Cardiac septum (tissue), 1 donor: ENCODE measurements around the gene OR2S2. TPM values are rescaled to one million over a fixed set of nuclear protein-coding genes. Genes with fewer than 3 reads are reported as not detected.

Experiments
- DNase-seq: peaks from one replicate; pipeline ENCODE4 v3.0.0-alpha.2; 2020; ENCODE audit warnings: low spot score
- intact Hi-C: fragments of 100-400 bp; cut with DNase I; formaldehyde crosslinking; loops from one replicate; pipeline ENCODE4 v1.14.0; 2022
- total RNA-seq: library from RNA; stranded (reverse); fragmentation: NEBNext Ultra II Directional; extraction: Animal tissue kit (Norgen Biotek cat#: 25700); gene quantifications from one replicate; pipeline ENCODE4 v1.2.1, GENCODE V29; 2021
- donor health status: DM: no; HTN: no; CAD: no.

OR2S2 gene
- total RNA-seq, 1 donor from 2014 or later, result not detected

DNA sequence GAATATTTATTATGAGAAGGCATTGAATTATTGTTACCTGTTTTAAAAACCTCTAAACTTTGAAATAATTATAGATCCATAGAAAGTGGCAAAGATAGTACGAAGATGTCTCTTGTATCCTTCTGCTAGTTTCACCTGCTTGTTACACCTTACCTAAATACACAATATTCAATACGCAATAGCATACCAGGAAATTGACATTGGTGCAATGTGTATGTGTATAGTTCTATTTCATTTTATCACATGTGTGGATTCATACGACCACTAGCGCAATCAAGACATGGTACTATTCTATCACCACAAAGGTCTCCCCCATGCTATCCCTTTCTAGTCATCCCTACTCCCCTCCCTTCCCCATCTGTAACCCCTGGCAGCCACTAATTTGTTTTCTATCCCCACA lies 8.5 kb upstream of the OR2S2 start:
- no peak for DNase-seq
- intact Hi-C loops, result no loop called here

GRCh38 chr9:35965011-35965410 lies 7.1 kb upstream of the OR2S2 start:
- DNase-seq, result no peak
- intact Hi-C loops, result no loop called here

- intact Hi-C loops, result no loop called here
- DNase-seq, result no peak
These were observed 4.4 kb upstream of the OR2S2 start for GRCh38 chr9:35962126-35962906.

DNA sequence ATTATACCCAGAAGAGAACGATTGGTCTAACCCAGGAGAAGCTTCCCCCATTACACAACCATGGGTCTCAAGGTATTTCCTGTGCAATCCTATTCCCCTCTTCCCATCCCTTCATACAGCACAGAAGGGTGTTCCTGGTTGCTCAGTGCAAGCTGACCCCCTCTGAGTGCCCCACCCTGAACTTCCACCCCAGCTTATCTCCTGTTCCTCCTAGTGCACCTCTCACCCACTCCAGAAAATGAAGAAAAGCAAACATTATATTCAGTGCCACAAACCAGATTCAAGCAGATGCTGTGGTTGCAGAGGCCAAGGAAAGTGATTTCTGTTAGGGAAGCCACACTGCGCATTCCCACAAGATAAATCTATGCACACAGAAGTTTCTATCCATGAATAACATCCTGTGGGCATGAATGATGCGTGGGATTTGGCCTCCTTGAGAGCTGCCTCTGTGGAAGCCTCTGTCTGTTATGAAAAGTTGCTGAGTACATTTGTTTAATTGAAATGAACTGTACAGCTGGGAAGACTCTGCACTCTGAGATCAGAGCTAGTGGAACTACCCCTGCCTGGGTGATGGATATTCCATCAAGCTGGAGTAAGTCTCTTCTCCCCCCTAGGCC lies 2.2 kb upstream of the OR2S2 start:
- DNase-seq, result no peak
- intact Hi-C loops, result no loop called here

GRCh38 chr9:35956651-35957050 lies 1.3 kb downstream of the OR2S2 start:
- DNase-seq, result no peak
- intact Hi-C loops, result loop anchor here (10.0 kb wide), 1 partner anchor 208 kb away; the partner anchor contains the start of gene CCIN

- no peak for DNase-seq
- intact Hi-C loops, result loop anchor here (10.0 kb wide), 1 partner anchor 210 kb away; the partner anchor contains the start of gene CCIN
These were observed 2.9 kb downstream of the OR2S2 start for GRCh38 chr9:35954942-35955546.

DNA sequence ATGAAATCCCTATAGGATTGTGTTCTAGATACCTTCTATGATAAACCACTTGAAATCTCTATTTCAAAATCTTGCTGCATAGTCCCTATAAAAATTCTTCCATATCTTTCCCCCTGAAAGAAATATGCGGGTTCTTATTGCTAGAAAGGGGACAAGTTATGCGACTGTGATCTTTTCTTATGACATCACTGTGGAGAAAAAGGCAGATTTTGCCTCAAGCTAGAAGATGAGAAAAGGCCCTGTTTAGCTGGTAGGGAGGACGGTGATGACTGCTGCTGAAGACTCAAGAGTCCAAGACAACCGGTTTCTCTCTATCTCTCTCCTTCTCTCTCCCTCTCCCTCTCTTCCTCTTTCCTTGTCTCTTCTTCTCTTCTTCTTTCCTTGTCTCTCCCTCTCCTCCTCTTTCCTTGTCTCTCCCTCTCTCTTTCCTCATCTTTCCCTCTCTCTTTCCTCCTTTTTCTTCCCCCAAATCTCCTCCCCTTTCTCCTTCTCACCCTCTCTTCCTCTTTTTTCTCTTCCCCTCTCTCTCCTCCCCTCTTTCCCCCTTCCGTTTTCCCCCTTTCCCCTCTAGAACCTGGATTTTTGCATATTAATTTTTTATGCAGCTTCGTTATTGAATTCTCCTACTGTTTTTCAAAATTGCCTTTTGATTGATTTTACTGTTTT lies 5.3 kb downstream of the OR2S2 start:
- intact Hi-C loops, result loop anchor here (10.0 kb wide), 1 partner anchor 212 kb away; the partner anchor contains the start of gene CCIN
- DNase-seq, result no peak

DNA sequence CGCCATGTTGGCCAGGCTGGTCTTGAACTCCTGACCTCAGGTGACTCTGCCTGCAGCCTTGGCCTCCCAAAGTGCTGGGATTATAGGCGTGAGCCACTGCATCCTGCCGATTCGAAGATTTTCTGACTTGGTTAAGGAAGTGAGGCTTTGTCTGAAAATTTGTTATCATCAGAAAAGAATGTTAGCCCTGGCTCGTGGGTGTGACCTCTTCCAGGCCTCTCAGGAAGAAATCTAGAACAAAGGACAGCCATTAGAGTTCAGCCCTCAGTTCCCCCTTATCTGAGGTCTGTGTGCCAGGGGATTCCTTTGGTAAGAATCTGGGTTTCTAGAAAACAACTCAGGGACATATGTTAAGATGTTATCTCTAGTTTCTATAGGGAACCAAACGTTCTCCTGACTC lies 6.2 kb downstream of the OR2S2 start:
- DNase-seq, result no peak
- intact Hi-C loops, result loop anchor here (10.0 kb wide), 1 partner anchor 213 kb away; the partner anchor contains the start of gene CCIN

DNA sequence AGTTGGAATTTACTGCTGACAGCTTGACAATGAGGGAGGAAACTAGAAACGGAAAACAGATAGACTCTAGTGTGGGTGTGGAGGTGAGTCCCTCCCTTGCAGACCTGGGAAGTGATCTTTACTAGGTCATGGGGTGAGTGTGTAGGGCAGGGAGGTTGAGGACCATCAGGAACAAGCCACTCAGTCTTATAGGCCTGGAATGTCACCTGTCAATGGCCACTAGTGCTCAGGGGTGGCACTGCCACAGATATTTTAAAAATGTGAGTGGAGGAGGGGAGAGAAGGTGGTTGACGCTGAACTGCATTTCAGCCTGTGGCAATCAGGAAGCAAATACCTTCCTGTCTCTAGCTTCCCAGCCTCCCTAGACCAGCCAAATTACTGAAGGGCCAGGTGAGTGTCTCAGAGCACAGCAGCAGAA lies 9.0 kb downstream of the OR2S2 start:
- intact Hi-C loops, result no loop called here

GRCh38 chr9:35948451-35948850 lies 9.5 kb downstream of the OR2S2 start:
- no peak for DNase-seq
- intact Hi-C loops, result no loop called here

More for the DNA sequence above, 9.0 kb downstream of the OR2S2 start:
- no peak for DNase-seq

DNA sequence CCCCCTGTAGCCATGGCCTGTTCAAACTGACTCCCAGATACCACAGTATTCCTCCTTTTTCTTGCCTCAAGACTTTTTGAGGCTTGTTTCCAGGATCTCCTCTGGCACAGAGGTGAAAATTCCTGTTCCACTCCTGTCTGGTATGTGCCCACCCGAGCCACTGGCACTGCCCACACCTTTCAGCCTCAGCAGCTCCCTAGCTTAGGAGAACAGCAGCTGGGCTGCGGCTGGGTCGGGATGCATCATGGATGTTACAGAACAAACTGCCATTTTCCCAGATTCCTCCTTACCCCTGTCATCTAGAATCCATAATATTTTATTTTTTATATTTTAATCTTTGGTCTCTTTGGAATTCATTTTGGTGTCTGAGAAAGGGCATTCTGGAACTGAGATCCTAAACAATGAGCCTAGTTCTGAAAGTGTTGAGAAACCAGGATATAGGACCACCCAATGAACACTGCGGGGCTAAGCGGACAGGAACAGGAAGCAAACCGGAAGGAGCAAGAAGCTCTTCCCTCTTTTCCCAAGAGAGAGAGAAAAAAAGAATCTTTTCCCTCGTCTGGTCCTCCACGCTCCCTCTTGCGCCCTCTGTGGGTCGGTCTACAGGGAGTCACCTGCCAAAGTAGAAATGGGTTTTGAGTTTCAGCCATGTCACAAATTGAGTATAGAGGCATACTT lies 12.5 kb downstream of the OR2S2 start:
- DNase-seq, result no peak
- intact Hi-C loops, result loop anchor here (1.0 kb wide), 1 partner anchor 40 kb away; no protein-coding TSS in a partner anchor

DNA sequence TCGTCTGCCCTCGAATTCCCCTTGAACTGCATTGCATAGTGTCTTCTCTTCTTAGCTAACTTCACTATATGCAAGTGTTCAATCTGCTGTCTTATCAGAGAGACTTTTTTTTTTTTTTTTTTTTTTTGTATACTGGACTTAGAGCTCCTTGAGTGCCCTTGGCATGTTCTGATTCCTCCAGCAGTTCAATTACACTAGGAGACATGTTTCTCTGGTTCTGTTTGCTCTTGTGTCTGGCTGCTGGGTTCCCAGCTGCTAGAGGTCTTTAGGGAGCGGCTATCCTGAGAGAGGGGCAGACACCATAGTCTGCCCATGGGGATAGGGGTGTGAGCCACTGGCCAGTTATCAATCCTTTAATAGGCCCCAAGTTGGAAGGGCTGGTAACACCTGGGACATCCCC lies 13.1 kb downstream of the OR2S2 start:
- intact Hi-C loops, result no loop called here
- DNase-seq, result no peak

DNA sequence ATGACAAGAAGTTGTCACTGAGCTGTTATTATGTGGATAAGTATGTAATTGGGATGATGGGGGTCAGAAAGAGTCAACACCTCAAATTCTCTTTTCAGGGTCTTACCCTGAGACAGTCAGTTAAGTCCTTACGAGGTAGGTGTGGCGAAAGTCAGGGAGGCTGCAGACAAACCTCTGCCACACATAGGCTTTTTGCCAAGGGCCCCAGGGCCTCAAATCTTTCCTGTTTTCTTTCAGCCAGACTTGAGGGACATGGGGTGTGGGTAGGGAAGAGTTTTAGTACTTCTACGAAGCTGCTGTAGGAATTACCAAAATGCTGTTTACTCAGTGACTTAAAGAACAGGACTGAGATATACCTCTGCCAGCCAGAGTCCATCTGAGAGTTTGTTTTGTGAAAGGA lies 13.8 kb downstream of the OR2S2 start:
- intact Hi-C loops, result no loop called here
- no peak for DNase-seq

GRCh38 chr9:35942286-35942685 lies 15.7 kb downstream of the OR2S2 start:
- intact Hi-C loops, result no loop called here
- DNase-seq, result no peak

GRCh38 chr9:35940458-35941407 lies 17.2 kb downstream of the OR2S2 start:
- no peak for DNase-seq
- intact Hi-C loops, result no loop called here

DNA sequence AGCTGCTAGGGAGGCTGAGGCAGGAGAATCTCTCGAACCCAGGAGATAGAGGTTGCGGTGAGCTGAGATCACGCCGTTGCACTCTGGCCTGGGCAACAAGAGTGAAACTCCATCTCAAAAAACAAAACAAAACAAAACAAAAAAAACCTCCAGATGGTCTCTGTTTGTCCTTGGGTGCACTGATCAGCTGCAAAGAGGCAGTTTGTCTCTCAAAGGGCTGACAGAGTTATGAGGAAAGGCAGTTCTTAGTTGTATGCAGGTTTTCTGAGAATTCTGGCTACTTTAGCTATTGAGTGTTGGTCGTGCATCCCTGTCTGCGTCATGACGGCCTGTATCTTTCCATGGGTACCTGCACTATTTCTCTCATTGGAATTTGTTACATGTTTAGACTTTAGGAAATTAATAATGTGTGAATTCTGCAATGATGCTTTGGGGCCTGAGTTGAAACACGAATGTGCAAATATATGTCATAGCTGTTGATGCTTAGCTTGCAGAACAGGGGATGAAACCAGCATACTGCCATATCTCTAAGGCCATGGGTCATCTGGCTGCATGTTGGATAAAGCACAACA lies 18.2 kb downstream of the OR2S2 start:
- intact Hi-C loops, result no loop called here
- no peak for DNase-seq

- no peak for DNase-seq
- intact Hi-C loops, result no loop called here
These were observed 19.2 kb downstream of the OR2S2 start for GRCh38 chr9:35938474-35939356.
